Measurements from ENCODE around the gene PREB.

Gene PREB

DNA sequence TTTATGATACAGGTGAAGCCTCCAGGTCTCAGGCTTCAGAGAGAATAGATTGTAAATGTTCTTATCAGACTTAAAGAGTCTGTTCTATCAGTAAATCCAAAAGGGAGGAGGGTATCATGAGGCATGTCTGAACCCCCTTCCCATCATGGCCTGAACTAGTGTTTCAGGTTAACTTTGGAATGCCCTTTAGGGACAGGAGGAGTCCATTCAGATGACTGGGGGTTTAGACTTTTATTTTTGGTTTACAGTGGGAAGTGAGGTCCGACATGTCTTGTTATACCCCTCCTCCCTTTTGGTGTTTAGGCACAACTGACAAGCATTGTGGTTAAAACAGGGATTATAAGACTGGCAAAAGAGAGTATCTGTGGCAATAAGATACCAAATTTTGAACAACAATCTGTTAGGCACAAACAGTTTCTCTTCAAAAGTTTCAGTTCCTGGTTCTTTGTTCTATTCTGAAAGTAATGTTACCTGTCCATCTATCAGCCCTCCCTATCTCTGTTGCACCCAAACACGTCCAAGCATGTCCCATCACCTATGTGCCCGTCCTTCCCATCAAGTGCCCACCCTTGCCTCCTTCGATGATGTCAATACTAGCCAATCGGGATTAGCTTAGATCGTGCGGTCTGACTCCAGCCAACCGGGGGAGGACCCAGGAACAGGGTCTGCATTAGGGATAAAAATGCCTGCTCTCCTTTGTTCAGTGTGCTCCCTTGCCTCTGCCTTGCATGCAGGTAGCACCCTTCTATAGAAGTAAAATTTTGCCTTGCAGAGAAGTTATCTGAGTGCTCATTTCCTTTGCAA, 30.7 kb upstream of the PREB start:
- TF ChIP-seq, protein P1, sequence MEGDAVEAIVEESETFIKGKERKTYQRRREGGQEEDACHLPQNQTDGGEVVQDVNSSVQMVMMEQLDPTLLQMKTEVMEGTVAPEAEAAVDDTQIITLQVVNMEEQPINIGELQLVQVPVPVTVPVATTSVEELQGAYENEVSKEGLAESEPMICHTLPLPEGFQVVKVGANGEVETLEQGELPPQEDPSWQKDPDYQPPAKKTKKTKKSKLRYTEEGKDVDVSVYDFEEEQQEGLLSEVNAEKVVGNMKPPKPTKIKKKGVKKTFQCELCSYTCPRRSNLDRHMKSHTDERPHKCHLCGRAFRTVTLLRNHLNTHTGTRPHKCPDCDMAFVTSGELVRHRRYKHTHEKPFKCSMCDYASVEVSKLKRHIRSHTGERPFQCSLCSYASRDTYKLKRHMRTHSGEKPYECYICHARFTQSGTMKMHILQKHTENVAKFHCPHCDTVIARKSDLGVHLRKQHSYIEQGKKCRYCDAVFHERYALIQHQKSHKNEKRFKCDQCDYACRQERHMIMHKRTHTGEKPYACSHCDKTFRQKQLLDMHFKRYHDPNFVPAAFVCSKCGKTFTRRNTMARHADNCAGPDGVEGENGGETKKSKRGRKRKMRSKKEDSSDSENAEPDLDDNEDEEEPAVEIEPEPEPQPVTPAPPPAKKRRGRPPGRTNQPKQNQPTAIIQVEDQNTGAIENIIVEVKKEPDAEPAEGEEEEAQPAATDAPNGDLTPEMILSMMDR (IDR thresholded peaks at IDR 0.05; ENCODE audit: insufficient read depth, low read length, missing control alignments): no peak
- ChIA-PET CTCF (interaction anchor here (0.7 to 1.8 kb wide), 4 partner anchors 10 to 154 kb away, joined by 3 to 9 read pairs (median 3); no protein-coding TSS in a partner anchor), POLR2A (no interaction called here)
- no peak overlapping the region for H3K4me3 ChIP-seq (ENCODE audit: low read depth, low read length)
- DNase-seq (ENCODE audit: low read depth, low spot score): no peak

DNA sequence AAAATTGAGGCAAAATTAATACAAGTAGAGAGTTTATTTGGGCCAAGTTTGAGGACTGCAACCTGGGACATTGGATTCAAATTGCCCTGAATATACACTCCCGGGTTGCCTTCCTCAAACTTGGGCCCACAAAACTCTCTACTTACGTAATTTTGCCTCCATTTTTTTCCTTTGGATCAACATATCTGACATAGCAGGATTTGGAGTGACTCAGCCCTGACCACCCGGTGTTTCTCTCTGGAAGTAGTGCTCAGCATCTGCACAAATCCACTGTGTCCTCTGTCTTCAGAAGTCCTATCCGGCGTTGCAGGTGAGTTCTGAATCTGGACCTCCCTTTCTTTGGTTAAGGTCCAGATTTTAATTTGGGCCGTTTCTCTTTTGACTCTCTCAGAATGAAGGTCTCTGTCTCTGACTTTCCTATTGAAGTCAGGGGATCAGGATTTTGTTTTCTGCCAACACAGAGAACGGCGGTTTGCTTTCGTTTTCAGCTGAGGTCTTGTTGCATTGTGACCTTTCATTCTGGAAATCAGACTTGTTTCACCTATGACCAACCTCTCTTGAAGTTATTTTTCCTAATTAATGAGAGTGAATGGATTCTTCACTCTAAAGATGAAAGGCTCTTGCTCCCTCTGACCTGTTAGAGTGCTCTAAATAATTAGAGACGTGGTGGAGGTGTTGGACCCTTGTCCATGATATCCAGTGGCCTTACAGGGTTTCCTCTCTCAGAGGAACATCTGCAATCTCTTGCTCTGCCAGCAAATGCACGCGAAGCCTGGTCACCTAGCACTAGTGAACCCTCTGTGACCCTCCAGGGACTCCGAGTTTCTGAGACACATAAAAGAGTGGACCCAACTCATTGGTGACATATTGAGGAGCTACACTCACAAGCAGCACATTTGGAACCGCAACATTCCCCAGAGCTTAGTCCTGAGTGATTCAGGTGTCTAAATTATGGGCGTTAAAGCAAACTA, 28.0 kb upstream of the PREB start:
- POLR2A ChIA-PET: no interaction called here
- no peak overlapping the region for H3K4me3 ChIP-seq (ENCODE audit: low read depth, low read length)
- CTCF ChIA-PET: interaction anchor here (0.9 to 7.9 kb wide), 5 partner anchors 8 to 119 kb away, joined by 3 to 49 read pairs (median 3); no protein-coding TSS in a partner anchor
- TF ChIP-seq, protein P1 (IDR thresholded peaks at IDR 0.05; ENCODE audit: insufficient read depth, low read length, missing control alignments): no peak
- DNase-seq (ENCODE audit: low read depth, low spot score): no peak

DNA sequence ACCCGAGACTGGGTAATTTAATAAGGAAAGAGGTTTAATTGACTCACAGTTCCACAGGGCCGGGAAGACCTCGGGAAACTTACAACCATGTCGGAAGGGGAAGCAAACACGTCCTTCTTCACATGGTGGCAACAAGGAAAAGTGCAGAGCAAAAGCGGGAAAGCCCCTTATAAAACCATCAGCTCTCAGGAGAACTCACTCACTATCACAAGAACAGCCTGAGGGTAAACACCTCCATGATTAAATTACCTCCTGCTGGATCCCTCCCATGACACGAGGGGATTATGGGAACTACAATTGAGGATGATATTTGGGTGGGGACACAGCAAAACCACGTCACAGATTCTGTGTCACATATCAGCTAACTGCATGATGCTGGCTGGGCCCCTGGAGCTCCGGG, 25.8 kb upstream of the PREB start:
- CTCF ChIA-PET: interaction anchor here (1.0 to 7.9 kb wide), 4 partner anchors 11 to 143 kb away, joined by 3 to 49 read pairs (median 4); partner anchors contain the start of gene CGREF1
- TF ChIP-seq, protein P1 (IDR thresholded peaks at IDR 0.05; ENCODE audit: insufficient read depth, low read length, missing control alignments): no peak
- DNase-seq (ENCODE audit: low read depth, low spot score): no peak
- H3K4me3 ChIP-seq (ENCODE audit: low read depth, low read length): no peak overlapping the region
- POLR2A ChIA-PET: no interaction called here

DNA sequence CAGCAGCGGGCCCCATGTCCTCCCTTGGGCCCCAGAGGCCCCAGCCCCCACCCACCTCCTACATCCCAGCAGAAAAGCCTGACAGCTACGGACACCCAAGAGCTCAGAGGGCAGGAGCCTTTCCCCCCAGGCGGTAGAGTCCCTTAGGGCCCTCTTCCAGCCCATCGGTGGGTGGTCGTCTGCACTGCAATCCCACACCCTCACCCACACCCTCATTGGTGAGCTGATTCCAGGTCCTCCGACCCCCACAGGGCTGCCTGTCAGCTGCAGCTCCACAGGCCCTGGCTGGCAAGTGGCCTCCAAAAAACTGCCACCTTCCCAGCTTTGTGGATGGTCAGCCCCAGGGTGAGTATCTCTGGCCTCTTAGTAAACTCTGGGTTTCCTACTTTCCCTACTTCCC, 24.8 kb upstream of the PREB start:
- H3K4me3 ChIP-seq (ENCODE audit: low read depth, low read length): no peak overlapping the region
- TF ChIP-seq, protein P1 (IDR thresholded peaks at IDR 0.05; ENCODE audit: insufficient read depth, low read length, missing control alignments): no peak
- DNase-seq (ENCODE audit: low read depth, low spot score): no peak
- ChIA-PET POLR2A (no interaction called here), CTCF (interaction anchor here (1.3 to 7.9 kb wide), 3 partner anchors 12 to 33 kb away, joined by 6 to 49 read pairs (median 6); no protein-coding TSS in a partner anchor)

DNA sequence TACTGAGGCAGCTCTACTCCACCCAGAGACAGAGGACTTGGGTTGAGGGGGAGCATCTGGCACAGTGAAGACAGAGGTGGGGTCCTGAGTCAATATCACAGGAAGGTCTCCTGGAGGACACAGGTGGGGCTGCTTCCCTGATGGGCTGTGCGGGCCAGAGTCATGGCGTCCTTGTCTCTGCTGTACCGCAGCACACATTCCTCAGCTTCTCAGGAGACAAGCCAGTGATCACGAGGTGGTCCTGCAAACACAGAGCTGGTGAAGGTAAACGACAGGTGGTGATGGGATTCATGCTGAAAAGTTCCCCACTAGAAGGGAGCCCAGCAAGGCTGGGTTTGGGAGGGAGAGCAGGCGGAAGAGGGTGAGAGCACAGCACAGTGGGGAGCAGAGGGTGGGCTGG, 24.0 kb upstream of the PREB start:
- ChIA-PET POLR2A (no interaction called here), CTCF (interaction anchor here (1.3 to 7.9 kb wide), 5 partner anchors 12 to 34 kb away, joined by 3 to 49 read pairs (median 6); partner anchors contain the start of gene PREB)
- DNase-seq (ENCODE audit: low read depth, low spot score): no peak
- H3K4me3 ChIP-seq (ENCODE audit: low read depth, low read length): no peak overlapping the region
- TF ChIP-seq, protein P1 (IDR thresholded peaks at IDR 0.05; ENCODE audit: insufficient read depth, low read length, missing control alignments): no peak
